Spleen (tissue), 11 donors: ENCODE data around the gene CRP. TPM values are rescaled to one million over a fixed set of nuclear protein-coding genes. Genes with fewer than 3 reads are reported as not detected.

ENCODE experiments used
- DNase-seq: peaks from one replicate; pipeline ENCODE4 v3.0.0-alpha.2; 2020
- H3K27ac ChIP-seq, 8 donors: fragments of 200-600 bp; sonication (generic) in 7 of 8; 1 replicate in 4 of 8; 2 replicates in 4 of 8; pipeline versions ENCODE4 v1.5.0 to v1.8.0; 2016 to 2021; ENCODE audit warnings: inconsistent platforms in 4 of 8, mild to moderate bottlenecking in 4 of 8, moderate library complexity in 1 of 8
- H3K27me3 ChIP-seq, 7 donors: fragments of 200-600 bp; sonication (generic) in 6 of 7; replicated peaks in 1 of 7; 1 replicate in 4 of 7; 2 replicates in 3 of 7; pipeline versions ENCODE4 v1.5.0 to v1.8.0; 2016 to 2021; ENCODE audit warnings: inconsistent platforms in 3 of 7, mild to moderate bottlenecking in 1 of 7
- H3K36me3 ChIP-seq, 6 donors: fragments of 200-600 bp; sonication (generic) in 5 of 6; 1 replicate in 4 of 6; 2 replicates in 2 of 6; pipeline versions ENCODE4 v1.5.0 to v1.8.0; 2016 to 2021; ENCODE audit warnings: inconsistent platforms in 2 of 6
- H3K4me1 ChIP-seq, 6 donors: fragments of 200-600 bp; sonication (generic) in 5 of 6; 1 replicate in 3 of 6; 2 replicates in 3 of 6; pipeline versions ENCODE4 v1.5.0 to v1.8.0; 2016 to 2021; ENCODE audit warnings: inconsistent platforms in 3 of 6
- H3K4me3 ChIP-seq, 8 donors: fragments of 200-600 bp; sonication (generic) in 7 of 8; 1 replicate in 4 of 8; 2 replicates in 4 of 8; pipeline versions ENCODE4 v1.5.0 to v1.8.0; 2016 to 2021; ENCODE audit warnings: inconsistent platforms in 4 of 8, mild to moderate bottlenecking in 4 of 8, moderate library complexity in 2 of 8
- H3K9me3 ChIP-seq, 8 donors: fragments of 200-600 bp; sonication (generic) in 7 of 8; 1 replicate in 4 of 8; 2 replicates in 4 of 8; pipeline versions ENCODE4 v1.5.0 to v1.8.0; 2016 to 2021; ENCODE audit warnings: inconsistent platforms in 4 of 8
- POLR2A ChIP-seq, 3 donors: fragments of 450-650 bp; IDR thresholded peaks; one replicate each; pipeline ENCODE4 v1.5.1; 2017; ENCODE audit warnings: antibody characterized with exemption in 3 of 3, mild to moderate bottlenecking in 1 of 3
- POLR2AphosphoS5 ChIP-seq, 3 donors: sonication (generic); formaldehyde crosslinking; IDR thresholded peaks; one replicate each; pipeline ENCODE4 v1.5.1; 2017; ENCODE audit warnings: antibody characterized with exemption in 3 of 3
- WGBS, 5 donors: extraction: QIAGEN DNeasy Blood & Tissue Kit in 3 of 5; methylation state at CpG; one replicate each; pipeline versions ENCODE4 v1.1.5 to v1.1.7; 2013 to 2018; 5-methylcytosine and 5-hydroxymethylcytosine counted together
- intact Hi-C: fragments of 100-400 bp; cut with DNase I; formaldehyde crosslinking; loops from one replicate; pipeline ENCODE4 v1.15.0; 2023; ENCODE audit warnings: low total_unique reads
- polyA plus RNA-seq, 3 donors: library from polyadenylated mRNA; stranded (reverse); fragments of 200-250 nt; gene quantifications; one replicate each; pipeline ENCODE4 v1.2.1, GENCODE V29; 2013
- total RNA-seq, 7 donors: library from RNA; depleted of rRNA in 3 of 7; stranded (reverse); fragments of >200 nt in 3 of 7; fragmentation: NEBNext Ultra II Directional in 4 of 7; extraction: Animal tissue kit (Norgen Biotek cat#: 25700) in 4 of 7; gene quantifications; one replicate each; pipeline versions ENCODE4 v1.1.0 to v1.2.1, GENCODE V29; 2016 to 2021
- TF ChIP-seq, protein P1 (sequence below), 11 experiments: fragments of 200-600 bp in 7 of 11; fragments of 450-650 bp in 4 of 11; sonication (generic) in 4 of 11; IDR thresholded peaks in 8 of 11; conservative IDR thresholded peaks in 3 of 11; 1 replicate in 7 of 11; 2 replicates in 4 of 11; pipeline versions ENCODE4 v1.4.0 to v1.8.0; 2016 to 2021; ENCODE audit warnings: antibody characterized with exemption in 11 of 11, inconsistent platforms in 4 of 11, mild to moderate bottlenecking in 1 of 11
- donor health status: healthy with polysubstance abuse.
- donor health status: DM: no; HTN: no; CAD: no; lungs with moderate emphysema.
- donor health status: DM: no; HTN: no; CAD: no.
- donor health status: Bipolar disorder and iron deficiency.
- donor health status: healthy.
- donor health status: DM: no; HTN: no; CAD: no.
- donor health status: DM: yes; HTN: yes; CAD: no.

The CRP gene
- total and polyA plus RNA-seq, 10 donors, result 0.06 to 0.73 (median 0.46) TPM; not detected in 7

DNA sequence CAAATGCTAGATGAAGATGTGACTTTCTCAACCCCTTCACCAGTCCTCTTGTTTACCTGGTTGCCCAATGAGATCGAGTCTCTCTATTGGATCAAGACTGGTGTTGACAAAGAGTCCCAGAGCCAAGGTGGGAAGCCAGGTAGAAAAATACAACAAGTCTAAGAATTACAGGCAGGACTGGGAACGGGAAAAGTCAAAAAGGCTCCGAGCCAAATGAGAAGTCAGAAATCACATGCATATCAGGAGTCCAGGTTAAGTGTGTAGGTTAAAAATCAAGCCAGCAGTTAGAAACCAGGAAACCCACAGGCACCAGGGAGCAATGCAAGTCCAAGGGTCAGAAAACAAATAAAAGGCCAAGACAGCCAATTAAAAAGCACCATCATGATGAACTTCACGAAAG lies 39.0 kb upstream of the CRP start:
- no peak overlapping the region for H3K4me3 ChIP-seq
- H3K36me3 ChIP-seq, result no peaks in the 10 kb centered on the region
- peaks cover 0 to 25% (median 9%) of the 10 kb centered on the region in 6 donors for H3K4me1 ChIP-seq
- peak overlapping the region in 3 of 8 donors; percentile 38 to 71 (median 40) for H3K27ac ChIP-seq
- TF ChIP-seq POLR2AphosphoS5 (IDR thresholded peaks at IDR 0.05) (no peak), POLR2A (IDR thresholded peaks at IDR 0.05) (no peak)
- TF ChIP-seq, protein P1, sequence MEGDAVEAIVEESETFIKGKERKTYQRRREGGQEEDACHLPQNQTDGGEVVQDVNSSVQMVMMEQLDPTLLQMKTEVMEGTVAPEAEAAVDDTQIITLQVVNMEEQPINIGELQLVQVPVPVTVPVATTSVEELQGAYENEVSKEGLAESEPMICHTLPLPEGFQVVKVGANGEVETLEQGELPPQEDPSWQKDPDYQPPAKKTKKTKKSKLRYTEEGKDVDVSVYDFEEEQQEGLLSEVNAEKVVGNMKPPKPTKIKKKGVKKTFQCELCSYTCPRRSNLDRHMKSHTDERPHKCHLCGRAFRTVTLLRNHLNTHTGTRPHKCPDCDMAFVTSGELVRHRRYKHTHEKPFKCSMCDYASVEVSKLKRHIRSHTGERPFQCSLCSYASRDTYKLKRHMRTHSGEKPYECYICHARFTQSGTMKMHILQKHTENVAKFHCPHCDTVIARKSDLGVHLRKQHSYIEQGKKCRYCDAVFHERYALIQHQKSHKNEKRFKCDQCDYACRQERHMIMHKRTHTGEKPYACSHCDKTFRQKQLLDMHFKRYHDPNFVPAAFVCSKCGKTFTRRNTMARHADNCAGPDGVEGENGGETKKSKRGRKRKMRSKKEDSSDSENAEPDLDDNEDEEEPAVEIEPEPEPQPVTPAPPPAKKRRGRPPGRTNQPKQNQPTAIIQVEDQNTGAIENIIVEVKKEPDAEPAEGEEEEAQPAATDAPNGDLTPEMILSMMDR (IDR thresholded peaks at IDR 0.05 in 8 of 11, conservative IDR thresholded peaks at IDR 0.05 in 3 of 11), result no peak
- 68 to 86% (median 75%) methylated on average over 4 of the region's 4 CpGs for WGBS, 5 donors
- no peaks in the 10 kb centered on the region for H3K9me3 ChIP-seq
- H3K27me3 ChIP-seq, result no peaks in the 10 kb centered on the region
- intact Hi-C loops, result no loop called here
- DNase-seq, result no peak

DNA sequence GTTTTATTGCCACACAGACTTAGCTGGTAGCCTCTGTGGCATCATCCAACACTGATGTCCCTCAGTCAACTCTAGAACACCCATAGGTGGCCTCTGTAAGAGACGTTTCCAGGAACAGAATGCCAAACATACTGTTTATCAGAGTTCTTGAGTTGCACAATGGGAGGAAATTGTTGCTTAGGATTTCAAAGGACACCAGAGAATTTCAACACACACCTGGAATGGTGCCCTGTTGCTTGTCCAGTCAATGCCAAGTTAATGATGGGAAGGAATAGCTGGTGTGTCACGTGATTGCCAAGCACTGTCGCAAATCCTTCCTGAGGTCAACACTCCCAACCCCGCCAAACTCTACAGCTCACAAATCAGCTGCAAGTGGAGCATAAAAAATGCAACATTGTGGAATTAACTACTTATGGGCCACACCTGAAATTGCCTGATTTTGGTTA lies 37.8 kb upstream of the CRP start:
- Histone ChIP-seq H3K27me3 (no peaks in the 10 kb centered on the region), H3K4me3 (no peak overlapping the region), H3K9me3 (no peaks in the 10 kb centered on the region), H3K36me3 (no peaks in the 10 kb centered on the region), H3K4me1 (peaks cover 0 to 25% (median 9%) of the 10 kb centered on the region in 6 donors), H3K27ac (peak overlapping the region in 6 of 8 donors; percentile 35 to 71 (median 52))
- no peak for DNase-seq
- 34 to 73% (median 54%) methylated on average over 4 of the region's 4 CpGs for WGBS, 5 donors
- TF ChIP-seq, protein P1 (IDR thresholded peaks at IDR 0.05 in 8 of 11, conservative IDR thresholded peaks at IDR 0.05 in 3 of 11), result no peak
- no peak for TF ChIP-seq POLR2A (IDR thresholded peaks at IDR 0.05)
- TF ChIP-seq POLR2AphosphoS5 (IDR thresholded peaks at IDR 0.05), result peak in 1 of 3 donors; percentile 72
- intact Hi-C loops, result no loop called here

DNA sequence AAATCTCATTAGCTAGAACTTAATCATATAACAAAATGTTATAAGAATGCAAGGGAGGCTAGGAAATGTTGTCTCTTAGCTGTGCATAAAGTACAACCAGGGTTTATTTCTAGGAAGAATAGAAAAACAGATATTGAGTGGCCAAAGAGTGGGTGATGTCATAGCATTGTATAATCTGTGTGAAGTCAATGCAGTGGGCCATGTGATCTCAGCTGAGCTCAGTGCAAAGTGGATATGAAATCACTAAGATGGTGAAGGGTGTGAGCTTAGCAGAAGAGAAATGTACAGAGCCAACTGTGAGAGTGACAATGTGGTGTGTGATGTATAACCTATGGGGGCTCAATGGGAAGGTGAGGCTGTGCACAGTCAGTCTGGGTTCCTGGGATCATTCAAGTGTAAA lies 36.6 kb upstream of the CRP start:
- TF ChIP-seq POLR2A (IDR thresholded peaks at IDR 0.05) (no peak), POLR2AphosphoS5 (IDR thresholded peaks at IDR 0.05) (no peak)
- TF ChIP-seq, protein P1 (IDR thresholded peaks at IDR 0.05 in 8 of 11, conservative IDR thresholded peaks at IDR 0.05 in 3 of 11), result no peak

DNA sequence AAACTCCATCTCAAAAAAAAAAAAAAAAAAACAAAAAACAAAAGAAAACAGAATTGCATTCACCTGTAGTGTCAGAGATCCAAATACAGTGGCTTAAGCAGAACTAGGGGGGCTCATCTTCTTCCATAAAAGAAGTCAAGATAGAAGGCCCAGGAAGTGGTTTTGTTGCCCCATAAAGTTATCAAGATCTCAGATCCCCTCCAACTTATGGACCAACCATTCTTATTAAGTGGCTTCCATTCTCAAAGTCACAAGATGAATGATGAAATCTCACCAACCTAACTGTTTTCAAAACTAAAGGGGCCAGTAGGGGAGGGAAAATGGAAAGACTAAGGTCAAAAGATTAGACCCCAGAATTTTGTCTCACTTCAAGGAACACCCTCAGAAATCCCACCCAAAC lies 36.2 kb upstream of the CRP start:
- intact Hi-C loops, result no loop called here
- H3K4me1 ChIP-seq, result peaks cover 0 to 17% (median 2%) of the 10 kb centered on the region in 6 donors
- no peak overlapping the region for H3K27ac ChIP-seq
- no peaks in the 10 kb centered on the region for H3K27me3 ChIP-seq
- H3K4me3 ChIP-seq, result no peak overlapping the region
- DNase-seq, result no peak
- H3K9me3 ChIP-seq, result no peaks in the 10 kb centered on the region
- H3K36me3 ChIP-seq, result no peaks in the 10 kb centered on the region
- no peak for TF ChIP-seq POLR2A (IDR thresholded peaks at IDR 0.05)
- TF ChIP-seq, protein P1 (IDR thresholded peaks at IDR 0.05 in 8 of 11, conservative IDR thresholded peaks at IDR 0.05 in 3 of 11), result no peak
- TF ChIP-seq POLR2AphosphoS5 (IDR thresholded peaks at IDR 0.05), result no peak

More for the DNA sequence above, 36.6 kb upstream of the CRP start:
- H3K4me1 ChIP-seq, result peaks cover 0 to 17% (median 3%) of the 10 kb centered on the region in 6 donors
- no peak for DNase-seq
- no peak overlapping the region for H3K27ac ChIP-seq
- intact Hi-C loops, result no loop called here
- no peaks in the 10 kb centered on the region for H3K27me3 ChIP-seq
- no peak overlapping the region for H3K4me3 ChIP-seq
- no peaks in the 10 kb centered on the region for H3K36me3 ChIP-seq
- H3K9me3 ChIP-seq, result no peaks in the 10 kb centered on the region
